HG03103 (cell line): ENCODE results near the gene ATG10.
"Not testable (repeated sequence)": the region's sequence is repeated elsewhere in the genome, so short reads cannot be mapped to it uniquely, and the experiment has no call there.

ENCODE experiments used
- ATAC-seq: cut with Tn5 transposase; IDR thresholded peaks from one replicate; pipeline ENCODE4 v1.9.1; 2021; ENCODE audit warnings: low read depth; ENCODE audit not compliant: unreplicated experiment

The ATG10 gene

GRCh38 chr5:82267297-82267933, 295.6 kb downstream of the ATG10 start:
- not testable (repeated sequence) for ATAC-seq

- not testable (repeated sequence) for ATAC-seq
Observed at GRCh38 chr5:82269363-82269762, 297.5 kb downstream of the ATG10 start.

- ATAC-seq, result not testable (repeated sequence)
Observed at GRCh38 chr5:82272571-82273356, 300.9 kb downstream of the ATG10 start.

GRCh38 chr5:82273426-82273825, 301.6 kb downstream of the ATG10 start:
- not testable (repeated sequence) for ATAC-seq

- no peak for ATAC-seq
Observed at GRCh38 chr5:82274343-82275211, 302.8 kb downstream of the ATG10 start.

GRCh38 chr5:82275216-82275664, 303.4 kb downstream of the ATG10 start:
- no peak for ATAC-seq

GRCh38 chr5:82276800-82277612, 305.2 kb downstream of the ATG10 start:
- no peak for ATAC-seq

GRCh38 chr5:82277613-82277986, 305.8 kb downstream of the ATG10 start:
- no peak for ATAC-seq

GRCh38 chr5:82277987-82278710, 306.3 kb downstream of the ATG10 start, which contains the start of gene RPS23:
RPS23 (minus strand) TSS chr5:82278354; CDS start chr5:82278323, 31 bp downstream.
- peak; percentile 88 for ATAC-seq

- ATAC-seq, result no peak
Observed at GRCh38 chr5:82278711-82279370, 307.0 kb downstream of the ATG10 start.

GRCh38 chr5:82283893-82284292, 312.1 kb downstream of the ATG10 start:
- ATAC-seq, result no peak

GRCh38 chr5:82285206-82285605, 313.4 kb downstream of the ATG10 start:
- ATAC-seq, result no peak

GRCh38 chr5:82287625-82288024, 315.8 kb downstream of the ATG10 start:
- ATAC-seq, result no peak

GRCh38 chr5:82290005-82290404, 318.2 kb downstream of the ATG10 start:
- no peak for ATAC-seq

GRCh38 chr5:82290908-82291307, 319.1 kb downstream of the ATG10 start:
- ATAC-seq, result no peak

GRCh38 chr5:82291420-82291819, 319.6 kb downstream of the ATG10 start:
- ATAC-seq, result no peak

- no peak for ATAC-seq
Observed at GRCh38 chr5:82295144-82295543, 323.3 kb downstream of the ATG10 start.

GRCh38 chr5:82295959-82296531, 324.2 kb downstream of the ATG10 start:
- ATAC-seq, result no peak

- no peak for ATAC-seq
Observed at GRCh38 chr5:82296929-82297328, 325.1 kb downstream of the ATG10 start.
